GM11168 (cell line): ENCODE results near the gene DES.

ENCODE experiments used
- in situ Hi-C: fragments of 300-500 bp; cut with MboI; formaldehyde crosslinking; loops from one replicate; pipeline ENCODE4 v1.12.0; 2022; ENCODE audit warnings: low sequenced_read_pairs; ENCODE audit not compliant: unreplicated experiment

The DES gene

DNA sequence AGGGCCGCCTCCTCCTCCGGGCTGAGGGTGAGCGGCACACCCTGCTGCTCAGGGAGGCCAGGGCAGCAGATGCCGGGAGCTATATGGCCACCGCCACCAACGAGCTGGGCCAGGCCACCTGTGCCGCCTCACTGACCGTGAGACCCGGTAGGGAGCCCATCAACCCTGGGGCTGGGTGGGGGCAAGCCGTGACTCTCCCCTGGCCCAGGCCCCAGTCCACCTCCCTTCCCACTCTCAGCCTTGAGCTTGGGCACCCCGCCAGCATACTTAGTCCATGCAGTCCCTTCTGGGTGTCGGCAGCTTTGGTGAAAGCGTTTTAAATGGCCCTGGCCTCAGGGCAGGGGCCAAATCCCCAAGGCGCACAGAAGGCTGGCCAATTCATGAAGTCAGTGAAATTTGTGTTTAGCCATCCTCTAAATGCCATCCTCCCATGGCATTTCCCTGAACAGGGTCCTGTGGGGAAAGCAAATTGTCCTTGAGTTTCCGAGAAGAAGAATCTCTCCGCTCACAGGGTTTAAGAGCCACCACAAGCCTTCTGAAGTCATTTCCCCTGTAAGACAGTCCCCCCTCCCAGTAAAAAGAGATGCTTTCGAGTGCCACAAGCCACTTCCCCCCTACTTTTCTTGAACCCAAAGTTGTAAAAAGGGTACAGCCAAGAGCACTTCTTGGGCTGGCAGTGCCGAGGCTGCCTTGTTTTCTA is 33.6 kb downstream of the DES start:
- in situ Hi-C loops, result no loop called here

DNA sequence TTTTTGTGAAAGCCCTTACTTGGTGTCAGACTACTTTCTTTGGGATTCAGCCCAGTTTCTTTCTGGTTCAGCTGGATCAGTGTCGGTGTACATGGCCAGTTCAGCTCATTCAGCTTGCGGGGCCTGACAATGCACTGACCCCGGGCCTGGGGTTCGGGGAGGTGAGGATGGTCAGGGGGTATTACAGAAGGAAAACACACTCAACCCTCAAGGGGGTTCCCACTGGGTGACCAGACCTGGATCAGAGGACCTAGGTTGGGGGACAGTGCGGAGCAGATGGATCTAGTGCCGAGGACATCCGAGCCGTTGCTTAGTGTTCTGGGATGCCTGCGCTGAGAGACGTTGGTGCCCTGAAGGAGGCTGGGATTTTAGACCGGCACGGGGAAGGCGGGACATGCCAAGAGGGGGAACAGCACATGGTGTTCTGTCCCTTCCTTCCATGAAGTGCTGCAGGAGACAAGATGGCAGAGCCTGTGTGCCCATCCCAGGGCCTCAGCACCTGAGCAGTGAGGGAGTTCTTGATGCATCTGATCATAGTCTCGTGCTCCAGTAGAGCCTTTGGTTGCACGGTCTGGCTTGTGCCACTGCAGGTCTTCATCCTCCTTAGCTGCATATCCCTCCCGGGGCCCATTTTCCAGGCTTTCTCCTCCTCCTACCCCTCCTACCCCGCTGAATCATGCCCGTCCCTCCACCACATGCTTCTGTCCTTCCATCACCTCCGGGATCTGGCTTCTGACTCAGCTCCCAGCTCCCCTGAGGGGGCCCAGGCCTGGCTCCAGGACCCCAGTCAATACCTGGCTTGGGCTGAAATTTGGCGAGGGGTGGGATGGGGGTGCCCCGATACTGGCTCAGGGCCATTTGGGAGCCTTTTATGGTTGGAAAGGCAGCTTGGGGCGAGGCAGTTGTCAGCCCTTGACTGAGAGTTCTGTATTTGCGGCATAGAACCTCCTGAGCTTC is 34.5 kb downstream of the DES start:
- in situ Hi-C loops, result no loop called here

DNA sequence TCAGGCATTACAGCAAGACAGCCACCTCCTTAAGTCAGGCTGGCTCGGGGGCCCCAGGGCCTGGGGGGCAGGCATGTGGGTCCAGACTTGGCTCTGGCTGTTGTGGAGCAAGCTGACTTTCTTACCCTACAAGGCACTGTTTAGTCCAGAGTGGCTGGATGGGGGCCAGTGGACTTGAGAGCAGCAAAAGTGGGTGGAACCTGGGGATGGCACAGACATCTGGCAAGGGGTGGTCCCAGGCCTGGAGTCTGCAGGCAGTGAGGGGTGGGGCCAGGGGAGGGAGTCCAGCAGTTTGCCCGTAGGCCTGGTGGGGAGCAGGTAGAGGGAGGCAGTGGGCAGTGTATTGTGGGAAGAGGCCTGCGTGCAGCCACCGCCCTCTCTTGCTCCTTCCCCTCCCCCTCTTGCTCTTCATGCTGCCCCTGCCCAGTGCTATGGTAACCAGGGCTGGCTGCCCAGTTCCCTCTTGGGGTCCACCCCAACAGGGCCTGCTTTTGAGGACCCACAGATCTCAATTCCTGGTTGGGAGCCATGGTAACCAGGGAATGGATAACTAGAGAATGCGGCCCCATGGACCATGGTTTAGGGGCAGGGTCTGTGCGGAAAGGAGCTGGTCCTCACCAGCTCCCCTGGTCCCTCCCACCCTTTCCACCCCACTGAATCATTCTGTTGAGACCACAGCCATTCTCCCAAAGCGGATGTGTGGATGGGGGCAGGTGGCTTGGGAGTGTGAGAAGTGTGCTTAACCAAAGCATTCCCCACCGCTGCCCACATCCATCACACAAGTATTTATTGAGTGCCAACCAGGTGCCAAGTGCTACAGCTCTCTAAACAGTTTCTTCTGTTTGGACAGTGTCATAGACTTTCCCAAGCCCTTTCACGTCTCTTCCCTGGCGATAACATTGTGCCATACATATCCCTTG is 35.8 kb downstream of the DES start:
- in situ Hi-C loops, result no loop called here

DNA sequence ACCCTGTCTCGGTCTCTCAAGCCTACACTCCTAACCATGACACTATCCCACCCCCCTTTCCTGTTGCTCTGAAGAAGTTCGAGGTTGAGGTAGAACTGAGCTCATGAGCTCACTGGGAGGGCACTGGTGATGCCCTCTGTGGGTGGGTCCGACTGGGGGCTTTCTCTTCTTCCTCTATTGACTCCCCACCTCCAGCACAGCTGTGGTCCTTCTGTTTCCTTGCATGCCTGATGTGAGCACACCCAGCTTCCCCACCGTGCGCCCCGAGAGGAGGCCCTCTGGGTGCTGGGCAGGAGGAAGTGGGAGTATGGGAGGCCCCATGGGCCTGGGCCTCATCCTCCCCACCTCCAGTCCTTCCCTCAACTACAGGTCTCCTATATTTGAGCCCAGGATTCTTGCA is 37.4 kb downstream of the DES start:
- in situ Hi-C loops, result no loop called here

DNA sequence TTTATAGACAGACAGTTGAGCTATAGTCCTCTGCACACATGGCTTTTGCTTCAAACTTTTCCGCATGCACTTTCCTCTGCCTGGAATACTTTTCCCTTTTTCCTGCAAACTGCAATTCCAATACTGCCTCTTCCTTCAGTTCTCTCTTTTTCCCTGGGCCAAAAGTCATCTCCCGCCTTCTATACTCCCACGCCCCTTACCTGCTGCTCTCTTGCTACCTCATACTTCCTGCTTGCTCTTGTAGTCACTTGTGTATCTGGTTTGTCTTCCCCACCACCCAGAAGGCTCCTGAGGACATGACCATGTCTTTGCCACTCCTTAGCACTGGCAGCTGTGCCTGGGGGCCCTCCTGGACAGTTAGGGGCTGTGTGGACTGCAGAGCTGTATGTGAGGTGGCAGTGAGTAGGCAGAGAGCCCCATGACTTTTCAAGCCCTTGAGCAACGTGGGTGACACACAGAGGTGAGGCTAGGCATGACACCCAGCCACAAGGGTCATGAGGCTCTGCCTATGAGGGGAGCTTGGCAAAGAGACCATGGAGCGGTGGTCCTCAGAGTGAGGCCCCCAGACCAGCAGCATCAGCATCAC is 39.7 kb downstream of the DES start:
- in situ Hi-C loops, result no loop called here

DNA sequence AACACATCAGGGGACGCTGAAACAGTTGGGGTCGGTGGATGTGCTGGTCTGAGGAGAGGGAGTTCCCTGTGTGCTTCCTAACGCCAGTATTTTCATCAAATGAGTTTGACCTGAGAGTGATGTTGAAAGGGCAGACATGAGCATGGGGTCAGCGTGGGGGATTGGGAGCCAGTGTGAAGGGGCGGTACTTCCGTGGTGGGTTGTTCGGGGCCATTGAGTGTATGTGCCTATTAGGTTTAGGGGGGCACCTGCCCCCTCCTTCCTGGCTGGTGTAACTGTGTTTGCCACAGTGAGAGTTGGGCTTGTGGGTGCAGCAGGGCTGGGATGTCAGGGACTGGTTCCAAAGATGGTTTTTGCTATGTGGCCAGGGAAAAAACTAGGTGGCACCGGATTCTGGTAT is 40.8 kb downstream of the DES start:
- in situ Hi-C loops, result no loop called here

DNA sequence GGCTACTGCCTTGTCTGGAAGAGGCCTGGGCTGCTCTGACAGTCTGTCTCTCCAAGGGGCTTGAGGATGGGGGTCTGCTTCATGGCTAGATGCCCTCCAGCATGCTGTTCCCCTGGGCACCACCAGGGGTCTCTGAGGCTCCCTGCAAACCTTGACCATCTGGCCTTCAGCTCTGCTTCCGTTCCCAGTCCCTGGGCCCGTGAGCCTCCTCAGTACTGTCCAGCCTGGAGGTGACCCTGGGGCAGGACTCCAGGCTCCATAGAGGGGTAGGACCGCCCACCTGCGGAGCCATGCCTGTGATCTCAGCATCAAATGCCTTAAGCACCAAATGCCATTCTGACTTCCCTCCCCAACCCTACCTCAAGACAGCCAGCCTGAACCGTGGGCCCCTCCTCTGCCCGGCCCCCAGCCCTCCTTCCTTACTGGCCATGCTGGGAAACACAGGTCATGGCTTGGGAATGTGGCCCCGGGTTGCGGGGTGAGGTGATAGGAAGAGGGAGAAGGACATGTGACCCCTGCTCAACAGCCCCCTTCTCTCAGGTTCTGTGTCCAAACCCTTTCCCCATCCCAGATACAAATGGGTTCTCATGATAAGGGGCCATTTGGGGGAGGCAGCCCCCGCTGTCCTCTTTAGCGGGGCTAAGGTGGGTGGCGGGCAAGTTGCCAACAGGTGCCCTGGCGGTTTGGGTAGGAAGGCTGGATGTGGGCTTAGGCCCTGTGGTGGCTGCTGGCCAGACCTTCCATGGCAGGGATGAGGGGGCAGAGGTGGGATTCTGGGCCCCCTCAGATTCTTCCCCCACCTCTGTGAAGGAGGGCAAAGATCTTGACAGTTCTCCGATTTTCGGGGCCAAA is 41.5 kb downstream of the DES start:
- in situ Hi-C loops, result no loop called here

DNA sequence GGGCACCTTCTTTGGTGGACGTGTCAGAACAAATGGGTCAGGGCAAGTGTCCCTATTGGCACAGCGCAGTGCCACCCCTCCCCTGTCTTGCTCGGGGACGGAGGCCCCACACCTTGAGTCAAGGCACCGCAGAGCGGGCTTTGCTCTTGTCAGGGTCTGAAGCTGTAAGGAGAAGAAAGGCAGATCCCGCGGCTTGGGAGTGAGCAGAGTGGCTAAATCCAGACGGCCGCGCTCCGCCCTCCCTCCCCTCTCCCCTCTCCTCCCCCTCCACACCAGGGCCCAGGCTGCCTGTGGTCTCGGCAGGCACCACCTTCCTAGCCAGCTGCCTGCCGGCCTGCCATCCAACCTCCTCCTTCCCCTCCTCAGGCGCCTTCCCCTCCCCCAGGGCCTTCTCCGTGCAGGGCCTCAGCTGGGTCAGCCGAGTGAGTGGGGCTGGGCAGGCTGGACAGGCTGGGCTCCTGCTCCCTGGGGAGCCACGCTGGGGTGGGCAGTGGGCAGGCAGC is 42.3 kb downstream of the DES start:
- in situ Hi-C loops, result no loop called here

DNA sequence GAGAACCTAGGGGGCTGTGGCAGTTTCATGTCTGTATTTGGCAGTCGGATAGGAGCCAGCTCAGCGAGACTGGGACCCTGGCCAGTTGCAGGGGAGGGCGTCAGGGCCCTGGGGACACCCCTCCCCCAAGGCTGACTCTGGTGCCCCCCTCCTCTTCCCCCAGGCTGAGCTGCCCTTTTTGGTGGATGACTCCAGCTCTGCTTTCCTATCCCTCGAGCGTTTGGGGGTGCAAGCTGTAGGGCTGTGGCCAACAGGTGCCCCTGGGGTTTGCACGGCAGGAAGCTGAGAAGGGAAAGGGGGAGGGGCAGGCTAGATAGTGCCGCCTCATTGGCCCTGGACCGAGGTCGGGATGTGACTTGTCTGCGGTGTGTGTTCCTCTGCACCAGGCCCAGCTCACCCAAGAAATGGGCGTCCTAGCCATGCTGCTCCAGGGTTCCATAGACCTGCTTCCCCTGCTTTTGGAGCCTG is 42.9 kb downstream of the DES start:
- in situ Hi-C loops, result no loop called here

DNA sequence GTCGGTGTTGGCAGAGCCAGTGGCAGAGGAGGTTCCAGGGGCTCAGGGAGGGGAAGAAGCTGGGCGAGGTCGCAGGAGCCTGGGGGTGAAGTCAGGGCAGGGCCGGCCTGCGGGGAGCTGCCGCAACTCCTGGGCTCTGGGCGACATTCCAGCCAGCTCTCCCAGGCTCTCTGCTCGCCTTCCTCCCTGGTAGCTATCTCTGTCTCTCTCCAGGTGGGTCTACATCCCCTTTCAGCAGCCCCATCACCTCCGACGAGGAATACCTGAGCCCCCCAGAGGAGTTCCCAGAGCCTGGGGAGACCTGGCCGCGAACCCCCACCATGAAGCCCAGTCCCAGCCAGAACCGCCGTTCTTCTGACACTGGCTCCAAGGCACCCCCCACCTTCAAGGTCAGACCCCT is 43.5 kb downstream of the DES start:
- in situ Hi-C loops, result no loop called here

DNA sequence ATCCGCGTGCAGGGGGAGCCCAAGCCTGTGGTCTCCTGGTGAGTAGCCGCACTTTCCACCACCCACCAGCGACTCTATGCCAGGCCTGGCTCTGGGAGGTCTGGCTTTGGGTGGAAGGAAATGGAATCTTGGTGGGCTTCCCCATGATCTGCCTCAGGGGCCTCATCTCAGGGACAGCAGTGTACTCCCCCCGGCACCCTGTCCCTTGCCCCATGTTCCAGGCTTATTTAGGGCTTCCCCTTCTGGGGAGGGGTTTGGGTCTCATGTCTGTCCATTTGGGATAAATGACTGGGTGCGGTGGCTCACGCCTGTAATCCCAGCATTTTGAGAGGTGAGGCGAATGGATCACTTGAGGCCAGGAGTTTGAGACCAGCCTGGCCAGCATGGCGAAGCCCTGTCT is 44.2 kb downstream of the DES start:
- in situ Hi-C loops, result no loop called here

DNA sequence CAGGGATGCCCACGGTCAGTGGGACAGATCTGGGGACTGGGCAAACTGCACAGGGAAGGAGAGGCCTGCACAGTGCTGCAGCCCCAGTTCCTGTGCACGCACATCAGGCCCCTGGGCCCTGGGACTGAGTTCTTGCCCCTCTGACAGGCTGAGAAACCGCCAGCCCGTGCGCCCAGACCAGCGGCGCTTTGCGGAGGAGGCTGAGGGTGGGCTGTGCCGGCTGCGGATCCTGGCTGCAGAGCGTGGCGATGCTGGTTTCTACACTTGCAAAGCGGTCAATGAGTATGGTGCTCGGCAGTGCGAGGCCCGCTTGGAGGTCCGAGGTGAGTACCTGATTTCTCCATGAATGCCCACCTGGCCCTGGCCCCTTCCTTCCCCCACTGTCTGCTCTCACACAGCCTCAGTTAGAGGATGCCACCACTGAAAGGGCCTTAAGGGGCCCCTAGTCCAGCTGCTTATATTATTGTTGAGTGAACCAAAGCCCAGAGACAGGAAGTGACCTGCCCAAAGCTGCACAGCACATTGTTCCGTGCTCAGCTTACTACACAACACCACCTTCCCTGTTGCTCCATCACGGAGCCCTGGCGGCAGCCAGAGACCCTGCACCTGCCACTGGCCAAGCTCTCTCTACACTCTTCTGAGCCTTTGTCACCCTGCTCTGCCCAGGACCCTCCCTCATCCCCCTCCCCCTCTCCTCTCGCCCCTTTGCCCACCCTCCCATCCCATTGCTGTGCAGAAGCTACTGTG is 46.3 kb downstream of the DES start:
- in situ Hi-C loops, result no loop called here

DNA sequence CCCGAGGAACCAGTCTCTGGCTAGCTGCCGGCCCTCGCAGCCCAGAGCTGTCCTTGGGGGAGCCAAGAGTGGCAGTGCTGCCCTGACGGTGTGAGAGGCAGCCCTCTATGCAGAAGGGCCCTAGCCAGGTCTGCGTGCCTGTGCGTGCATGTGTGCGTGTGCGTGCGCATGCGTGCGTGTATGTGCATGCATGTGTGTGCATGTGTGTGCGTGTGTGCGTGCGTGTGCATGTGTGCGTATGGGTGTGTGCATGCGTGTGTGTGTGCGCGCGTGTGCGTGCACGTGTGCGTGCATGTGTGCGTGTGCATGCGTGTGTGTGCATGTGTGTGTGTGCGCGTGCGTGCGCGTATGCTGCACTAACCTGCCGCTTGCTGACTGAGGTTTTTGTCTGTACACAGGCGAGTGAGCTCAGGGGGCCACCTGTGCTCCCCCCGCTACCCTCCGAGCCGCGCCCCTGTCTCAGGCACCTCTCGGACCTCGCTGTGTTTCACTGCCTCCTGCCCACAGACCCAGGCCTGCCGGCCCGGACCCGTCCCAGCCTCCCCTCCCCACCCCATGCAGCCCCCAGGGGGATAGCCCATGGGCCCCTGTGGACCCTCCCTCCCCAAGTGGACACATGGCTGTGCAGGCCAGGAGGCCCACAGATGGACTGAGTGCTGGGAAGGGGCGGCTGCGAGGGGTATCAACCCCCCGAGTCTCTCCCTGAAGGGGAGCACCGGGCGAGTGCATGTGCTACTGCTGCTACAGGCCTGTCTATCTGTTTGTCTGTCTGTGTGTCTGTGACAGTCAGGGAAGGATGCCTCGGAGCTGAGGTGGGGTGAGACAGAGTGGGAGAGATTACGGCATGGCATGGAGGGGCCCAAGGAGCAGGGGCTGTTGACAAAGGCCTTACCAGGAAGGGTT is 47.7 kb downstream of the DES start:
- in situ Hi-C loops, result no loop called here

DNA sequence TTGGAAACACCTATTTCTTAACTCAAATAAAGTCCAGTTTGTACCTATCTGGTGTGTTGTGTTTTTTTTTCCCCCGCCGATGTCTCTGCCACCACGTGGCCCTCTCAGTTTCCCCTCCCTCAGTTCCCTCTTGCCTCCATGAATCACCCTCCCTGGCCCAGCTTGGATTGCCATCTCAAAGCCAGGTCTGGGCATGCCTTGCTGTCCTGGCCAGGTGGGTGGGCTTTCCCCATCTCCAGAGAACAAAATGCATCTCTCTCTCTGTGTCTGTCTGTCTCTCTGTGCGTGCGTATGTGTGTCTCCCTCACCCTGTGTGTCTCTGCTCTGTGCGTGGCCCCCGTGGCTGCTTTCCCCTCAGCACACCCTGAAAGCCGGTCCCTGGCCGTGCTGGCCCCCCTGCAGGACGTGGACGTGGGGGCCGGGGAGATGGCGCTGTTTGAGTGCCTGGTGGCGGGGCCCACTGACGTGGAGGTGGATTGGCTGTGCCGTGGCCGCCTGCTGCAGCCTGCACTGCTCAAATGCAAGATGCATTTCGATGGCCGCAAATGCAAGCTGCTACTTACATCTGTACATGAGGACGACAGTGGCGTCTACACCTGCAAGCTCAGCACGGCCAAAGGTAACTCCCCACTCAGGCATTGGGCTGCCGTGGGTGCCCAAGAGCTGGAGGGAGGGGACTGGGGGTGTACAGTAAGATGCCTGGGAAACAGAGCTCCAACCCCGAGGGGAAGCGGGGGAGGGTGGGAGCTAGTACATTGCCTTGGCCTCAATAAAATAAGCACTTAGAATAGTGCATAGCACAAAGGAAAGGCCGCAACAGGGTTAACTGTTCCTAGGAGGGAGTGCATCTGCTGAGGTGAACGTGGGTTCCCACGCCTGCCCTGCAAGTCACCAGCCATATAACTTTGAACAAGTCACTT is 48.9 kb downstream of the DES start:
- in situ Hi-C loops, result no loop called here

DNA sequence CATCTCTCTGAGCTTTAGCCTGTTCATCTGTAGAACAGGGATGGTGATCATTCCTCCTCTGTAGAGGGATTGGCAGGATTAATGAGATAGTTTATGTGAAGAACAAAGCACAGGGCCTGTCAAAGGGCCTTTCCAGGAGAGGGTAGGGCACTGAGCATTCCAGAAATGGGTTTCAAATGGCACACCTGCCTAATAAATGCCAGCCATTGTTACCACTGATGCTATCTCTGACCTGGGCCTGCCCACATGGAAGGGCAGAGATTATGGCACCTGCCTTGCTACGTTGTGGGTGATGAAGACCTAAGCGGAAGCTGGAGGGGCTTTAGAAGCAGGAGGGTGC is 49.5 kb downstream of the DES start:
- in situ Hi-C loops, result no loop called here

DNA sequence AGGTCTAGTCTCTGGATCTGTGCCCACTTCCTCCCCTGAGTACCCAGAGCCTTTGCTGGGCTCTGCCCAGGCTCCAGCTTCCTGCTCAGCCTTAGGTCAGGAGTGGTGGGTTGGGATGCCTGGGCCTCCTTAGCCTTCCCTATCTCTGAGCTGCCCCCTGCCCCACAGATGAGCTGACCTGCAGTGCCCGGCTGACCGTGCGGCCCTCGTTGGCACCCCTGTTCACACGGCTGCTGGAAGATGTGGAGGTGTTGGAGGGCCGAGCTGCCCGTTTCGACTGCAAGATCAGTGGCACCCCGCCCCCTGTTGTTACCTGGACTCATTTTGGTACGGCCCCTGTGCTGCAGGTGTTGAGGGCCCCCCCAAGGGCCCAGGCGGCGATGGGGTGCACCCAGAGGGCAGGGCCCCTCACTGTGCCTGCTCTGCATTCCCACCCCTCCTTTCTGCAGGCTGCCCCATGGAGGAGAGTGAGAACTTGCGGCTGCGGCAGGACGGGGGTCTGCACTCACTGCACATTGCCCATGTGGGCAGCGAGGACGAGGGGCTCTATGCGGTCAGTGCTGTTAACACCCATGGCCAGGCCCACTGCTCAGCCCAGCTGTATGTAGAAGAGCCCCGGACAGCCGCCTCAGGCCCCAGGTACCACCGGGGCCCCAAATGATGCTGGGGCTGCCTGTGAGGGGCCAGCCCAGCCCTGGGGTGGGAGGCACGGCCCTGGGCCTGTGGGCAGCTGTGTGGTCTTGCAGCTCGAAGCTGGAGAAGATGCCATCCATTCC is 50.4 kb downstream of the DES start:
- in situ Hi-C loops, result no loop called here
